ENCODE results near the gene PROCA1. TPM values are rescaled to one million over a fixed set of nuclear protein-coding genes. Genes with fewer than 3 reads are reported as not detected.

PROCA1 gene
- total RNA-seq, 1 donor, result 0.36 TPM

GRCh38 chr17:28720247-28720996, 8.7 kb upstream of the PROCA1 start:
- Histone ChIP-seq H4K20me1 (ENCODE audit: insufficient read depth, low read length) (peaks cover 54% of the 10 kb centered on the region), H2AFZ (ENCODE audit: low read length) (no peak overlapping the region)

GRCh38 chr17:28719021-28719433, 7.3 kb upstream of the PROCA1 start:
- no peak for DNase-seq (ENCODE audit: insufficient read length, low spot score, missing footprints)
- peaks cover 49% of the 10 kb centered on the region for H4K20me1 ChIP-seq (ENCODE audit: insufficient read depth, low read length)
- H3K27me3 ChIP-seq (ENCODE audit: insufficient read depth, low read length), result no peaks in the 10 kb centered on the region
- H2AFZ ChIP-seq (ENCODE audit: low read length), result peak overlapping the region; percentile 8
- H3K27ac ChIP-seq (ENCODE audit: low read depth, low read length), result peak overlapping the region; percentile 73
- peaks cover 47% of the 10 kb centered on the region for H3K4me1 ChIP-seq (ENCODE audit: insufficient read depth, low read length)
- TF ChIP-seq CTCF (IDR thresholded peaks at IDR 0.05; ENCODE audit: extremely low read depth, low read depth, low read length), result no peak
- H3K36me3 ChIP-seq (ENCODE audit: insufficient read depth, low read length), result peaks cover 54% of the 10 kb centered on the region
- peaks cover 60% of the 10 kb centered on the region for H3K79me2 ChIP-seq (ENCODE audit: insufficient read depth, low read length)
- peak overlapping the region; percentile 80 for H3K4me3 ChIP-seq (ENCODE audit: insufficient read depth, low read length)
- no peaks in the 10 kb centered on the region for H3K9me3 ChIP-seq (ENCODE audit: low read depth, low read length)
- H3K4me2 ChIP-seq (ENCODE audit: insufficient read depth, low read length), result peak overlapping the region; percentile 87

More at GRCh38 chr17:28720247-28720996, 8.7 kb upstream of the PROCA1 start:
- DNase-seq (ENCODE audit: insufficient read length, low spot score, missing footprints), result peak; percentile 30
- Histone ChIP-seq H3K4me2 (ENCODE audit: insufficient read depth, low read length) (peak overlapping the region; percentile 87), H3K36me3 (ENCODE audit: insufficient read depth, low read length) (peaks cover 51% of the 10 kb centered on the region), H3K4me3 (ENCODE audit: insufficient read depth, low read length) (peak overlapping the region; percentile 80), H3K4me1 (ENCODE audit: insufficient read depth, low read length) (peaks cover 56% of the 10 kb centered on the region), H3K27ac (ENCODE audit: low read depth, low read length) (peak overlapping the region; percentile 73), H3K9me3 (ENCODE audit: low read depth, low read length) (no peaks in the 10 kb centered on the region), H3K27me3 (ENCODE audit: insufficient read depth, low read length) (no peaks in the 10 kb centered on the region), H3K79me2 (ENCODE audit: insufficient read depth, low read length) (peaks cover 56% of the 10 kb centered on the region)
- no peak for TF ChIP-seq CTCF (IDR thresholded peaks at IDR 0.05; ENCODE audit: extremely low read depth, low read depth, low read length)

GRCh38 chr17:28718333-28719020, 6.8 kb upstream of the PROCA1 start:
- H3K79me2 ChIP-seq (ENCODE audit: insufficient read depth, low read length), result peaks cover 60% of the 10 kb centered on the region
- TF ChIP-seq CTCF (IDR thresholded peaks at IDR 0.05; ENCODE audit: extremely low read depth, low read depth, low read length), result no peak
- peak overlapping the region; percentile 91 for H3K4me3 ChIP-seq (ENCODE audit: insufficient read depth, low read length)
- H3K27ac ChIP-seq (ENCODE audit: low read depth, low read length), result peak overlapping the region; percentile 73
- no peaks in the 10 kb centered on the region for H3K9me3 ChIP-seq (ENCODE audit: low read depth, low read length)
- peaks cover 53% of the 10 kb centered on the region for H3K36me3 ChIP-seq (ENCODE audit: insufficient read depth, low read length)
- DNase-seq (ENCODE audit: insufficient read length, low spot score, missing footprints), result peak; percentile 27
- H3K4me2 ChIP-seq (ENCODE audit: insufficient read depth, low read length), result peak overlapping the region; percentile 87
- H4K20me1 ChIP-seq (ENCODE audit: insufficient read depth, low read length), result peaks cover 48% of the 10 kb centered on the region
- peaks cover 47% of the 10 kb centered on the region for H3K4me1 ChIP-seq (ENCODE audit: insufficient read depth, low read length)
- no peaks in the 10 kb centered on the region for H3K27me3 ChIP-seq (ENCODE audit: insufficient read depth, low read length)
- H2AFZ ChIP-seq (ENCODE audit: low read length), result peak overlapping the region; percentile 87

Data from osteoblast (primary cell).